Measurements from ENCODE around the gene SERGEF. TPM values are rescaled to one million over a fixed set of nuclear protein-coding genes. Genes with fewer than 3 reads are reported as not detected.

SERGEF gene
- total and polyA plus RNA-seq, 7 experiments from 2014 or later = 35.0 to 93.5 (median 53.7) TPM

DNA sequence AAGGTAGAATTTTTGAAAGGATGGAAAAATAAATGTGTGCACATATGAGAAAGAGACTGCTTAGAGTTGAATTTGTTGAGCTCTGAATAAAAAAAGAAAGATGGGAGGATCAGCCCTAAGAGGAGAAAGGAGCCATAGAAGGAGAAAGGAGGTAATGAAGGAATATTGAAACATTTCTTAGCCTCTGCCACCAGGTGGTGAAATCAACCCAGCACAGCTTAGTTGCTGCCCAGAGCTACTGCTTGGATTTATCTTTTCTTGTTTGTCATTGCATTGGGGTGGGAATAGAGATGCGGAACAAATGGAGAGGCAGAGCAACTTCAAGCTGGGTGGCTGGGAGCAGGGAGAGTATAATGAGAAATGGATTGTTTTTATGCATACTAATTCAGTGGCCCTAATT is 80.4 kb downstream of the SERGEF start:
- Histone ChIP-seq H3K36me3 (ENCODE audit: control insufficient read depth in 2 of 3, insufficient read depth in 3 of 3, low read length in 3 of 3) (peaks cover 0 to 11% (median 0%) of the 10 kb centered on the region in 3 experiments), H3K9me3 (ENCODE audit: control insufficient read depth in 2 of 3, low read length in 3 of 3) (no peaks in the 10 kb centered on the region), H3K27me3 (ENCODE audit: control insufficient read depth in 2 of 2, insufficient read depth in 2 of 2, low read length in 2 of 2) (no peaks in the 10 kb centered on the region), H3K4me3 (ENCODE audit: low read length) (no peak overlapping the region), H3K27ac (ENCODE audit: low read depth, low read length) (no peak overlapping the region), H3K4me1 (ENCODE audit: control insufficient read depth in 2 of 2, insufficient read depth in 2 of 2, low read length in 2 of 2) (no peaks in the 10 kb centered on the region)
- Mint-ChIP-seq H3K36me3 (peaks cover 4 to 68% (median 45%) of the 10 kb centered on the region in 5 donors), H3K4me3 (no peak overlapping the region), H3K27me3 (no peaks in the 10 kb centered on the region), H3K4me1 (peaks cover 0 to 10% (median 0%) of the 10 kb centered on the region in 7 donors), H3K9me3 (peaks cover 0 to 6% (median 3%) of the 10 kb centered on the region in 11 donors), H3K27ac (no peak overlapping the region)
- intact Hi-C loops (cut with micrococcal nuclease) = no loop called here
- ATAC-seq = no peak
- ChIA-PET POLR2A (no interaction called here), CTCF (no interaction called here)
- no peak for DNase-seq

DNA sequence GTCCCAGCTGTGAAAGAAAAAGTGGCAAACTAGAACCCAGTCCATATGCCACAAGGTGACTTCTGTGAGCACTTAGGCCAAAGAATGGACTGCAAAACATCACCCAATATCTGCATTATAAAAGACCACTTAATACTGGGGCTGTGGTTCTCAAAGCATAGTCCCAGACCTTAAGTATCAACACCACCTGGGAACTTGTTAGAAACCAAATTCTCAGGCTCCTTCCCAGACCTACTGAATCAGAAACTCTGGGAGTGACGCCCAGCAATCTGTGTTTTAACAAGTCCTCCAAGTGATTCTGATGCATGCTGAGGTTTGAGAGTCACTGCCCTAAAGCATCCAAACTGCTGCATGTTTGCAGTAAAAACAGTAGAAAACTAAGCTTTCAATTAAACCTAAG is 81.3 kb downstream of the SERGEF start:
- Mint-ChIP-seq H3K27me3 (no peaks in the 10 kb centered on the region), H3K27ac (no peak overlapping the region), H3K36me3 (peaks cover 6 to 72% (median 50%) of the 10 kb centered on the region in 5 donors), H3K9me3 (peaks cover 0 to 6% (median 3%) of the 10 kb centered on the region in 11 donors), H3K4me3 (no peak overlapping the region), H3K4me1 (peaks cover 0 to 10% (median 0%) of the 10 kb centered on the region in 7 donors)
- DNase-seq (no peak), ATAC-seq (no peak)
- ChIA-PET CTCF (no interaction called here), POLR2A (interaction anchor here (0.6 kb wide), 1 partner anchor 82 kb away, joined by 3 read pairs; no protein-coding TSS in a partner anchor)
- H3K27ac ChIP-seq (ENCODE audit: low read depth, low read length) = no peak overlapping the region
- H3K27me3 ChIP-seq (ENCODE audit: control insufficient read depth in 2 of 2, insufficient read depth in 2 of 2, low read length in 2 of 2) = no peaks in the 10 kb centered on the region
- intact Hi-C loops (cut with micrococcal nuclease) = no loop called here
- H3K9me3 ChIP-seq (ENCODE audit: control insufficient read depth in 2 of 3, low read length in 3 of 3) = no peaks in the 10 kb centered on the region
- peaks cover 0 to 20% (median 0%) of the 10 kb centered on the region in 3 experiments for H3K36me3 ChIP-seq (ENCODE audit: control insufficient read depth in 2 of 3, insufficient read depth in 3 of 3, low read length in 3 of 3)
- H3K4me3 ChIP-seq (ENCODE audit: low read length) = no peak overlapping the region
- no peaks in the 10 kb centered on the region for H3K4me1 ChIP-seq (ENCODE audit: control insufficient read depth in 2 of 2, insufficient read depth in 2 of 2, low read length in 2 of 2)

DNA sequence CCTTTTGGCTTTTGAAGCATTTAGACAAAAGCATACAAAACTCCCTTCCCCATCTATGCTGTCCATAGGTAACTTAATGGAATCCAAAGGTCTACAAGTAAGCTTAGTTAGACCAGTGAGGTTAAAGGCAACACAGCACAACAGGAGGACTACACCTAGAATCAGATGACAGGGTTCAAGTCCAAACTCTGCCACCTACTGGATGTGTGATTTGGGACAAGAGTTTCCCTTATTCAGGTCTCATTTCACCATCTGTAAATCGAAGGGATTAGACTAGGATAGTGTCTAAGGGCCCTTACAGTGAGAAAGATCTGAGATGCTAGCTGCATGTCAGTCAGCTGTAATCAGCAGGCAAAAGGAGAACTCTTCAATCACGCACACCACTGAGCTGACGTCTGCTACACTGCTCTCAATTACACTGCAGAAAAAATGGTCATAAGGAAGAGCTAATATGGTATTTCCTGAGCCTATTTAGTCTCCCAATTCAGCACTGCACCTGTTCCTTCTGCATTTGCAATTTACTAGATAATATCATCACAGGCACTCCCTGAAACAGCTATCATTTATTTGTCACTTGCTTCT is 82.2 kb downstream of the SERGEF start:
- no peak for ATAC-seq
- Mint-ChIP-seq H3K4me3 (no peak overlapping the region), H3K27ac (no peak overlapping the region), H3K9me3 (peaks cover 0 to 6% (median 3%) of the 10 kb centered on the region in 11 donors), H3K36me3 (peaks cover 6 to 74% (median 48%) of the 10 kb centered on the region in 5 donors), H3K27me3 (no peaks in the 10 kb centered on the region), H3K4me1 (peaks cover 0 to 10% (median 0%) of the 10 kb centered on the region in 7 donors)
- H3K9me3 ChIP-seq (ENCODE audit: control insufficient read depth in 2 of 3, low read length in 3 of 3) = no peaks in the 10 kb centered on the region
- no peaks in the 10 kb centered on the region for H3K27me3 ChIP-seq (ENCODE audit: control insufficient read depth in 2 of 2, insufficient read depth in 2 of 2, low read length in 2 of 2)
- no peak for DNase-seq
- H3K27ac ChIP-seq (ENCODE audit: low read depth, low read length) = no peak overlapping the region
- H3K36me3 ChIP-seq (ENCODE audit: control insufficient read depth in 2 of 3, insufficient read depth in 3 of 3, low read length in 3 of 3) = peaks cover 0 to 27% (median 0%) of the 10 kb centered on the region in 3 experiments
- POLR2A ChIA-PET = interaction anchor here (0.6 kb wide), 1 partner anchor 83 kb away, joined by 3 read pairs; no protein-coding TSS in a partner anchor
- H3K4me1 ChIP-seq (ENCODE audit: control insufficient read depth in 2 of 2, insufficient read depth in 2 of 2, low read length in 2 of 2) = no peaks in the 10 kb centered on the region
- CTCF ChIA-PET = no interaction called here
- no peak overlapping the region for H3K4me3 ChIP-seq (ENCODE audit: low read length)
- intact Hi-C loops (cut with micrococcal nuclease) = no loop called here

DNA sequence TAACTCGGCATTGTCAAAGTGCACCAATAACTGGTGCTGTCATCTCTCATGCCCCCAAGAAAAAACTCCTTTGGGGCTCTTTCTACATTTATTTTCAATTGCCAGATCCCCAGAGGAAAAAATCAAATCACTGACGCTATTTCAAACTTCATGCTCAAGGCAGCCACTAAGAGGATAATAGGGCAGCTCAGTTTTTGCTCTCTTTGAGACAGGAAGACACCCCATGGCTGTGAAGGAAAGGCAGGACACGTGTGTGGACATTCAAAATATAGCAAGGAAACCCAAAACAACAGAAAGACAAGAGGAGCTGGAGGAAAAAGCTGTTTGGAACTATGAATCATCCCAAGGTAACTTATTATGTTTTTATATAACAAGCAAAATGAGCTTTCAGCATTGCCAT is 83.7 kb downstream of the SERGEF start:
- intact Hi-C loops (cut with micrococcal nuclease) = no loop called here
- POLR2A ChIA-PET = no interaction called here

DNA sequence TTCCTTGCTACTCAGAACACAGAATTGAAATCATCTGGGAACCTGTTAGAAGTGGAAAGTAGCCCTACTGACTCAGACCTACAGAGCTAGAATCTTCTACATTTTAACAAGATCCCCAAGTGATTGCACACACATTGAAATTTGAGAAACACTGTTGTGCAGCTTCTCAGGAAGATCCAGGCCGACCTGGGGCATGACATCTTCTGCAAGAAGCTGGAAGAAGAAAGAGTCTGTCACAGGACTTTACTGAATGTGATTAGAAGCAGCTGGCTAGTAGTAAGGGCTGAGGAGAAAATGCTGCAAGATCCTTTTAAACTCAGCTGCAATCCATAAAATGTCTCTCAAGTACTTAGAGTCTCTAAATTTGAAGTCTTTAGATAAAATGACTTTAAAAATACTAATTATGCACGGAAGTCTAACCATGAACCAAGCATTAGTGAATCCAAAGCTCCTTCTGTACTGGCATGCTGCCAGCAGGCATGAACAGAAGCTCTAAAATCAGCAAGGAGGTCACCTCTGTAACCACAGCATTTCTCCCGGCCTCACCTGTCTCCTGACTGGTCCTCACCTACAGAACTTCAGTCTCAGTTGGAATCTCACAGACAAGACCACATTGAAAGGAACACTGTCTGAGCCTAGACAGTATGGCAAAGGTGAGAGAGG is 85.0 kb downstream of the SERGEF start:
- Histone ChIP-seq H3K27me3 (ENCODE audit: control insufficient read depth in 2 of 2, insufficient read depth in 2 of 2, low read length in 2 of 2) (no peaks in the 10 kb centered on the region), H3K4me1 (ENCODE audit: control insufficient read depth in 2 of 2, insufficient read depth in 2 of 2, low read length in 2 of 2) (no peaks in the 10 kb centered on the region), H3K36me3 (ENCODE audit: control insufficient read depth in 2 of 3, insufficient read depth in 3 of 3, low read length in 3 of 3) (peaks cover 0 to 40% (median 0%) of the 10 kb centered on the region in 3 experiments), H3K9me3 (ENCODE audit: control insufficient read depth in 2 of 3, low read length in 3 of 3) (no peaks in the 10 kb centered on the region), H3K4me3 (ENCODE audit: low read length) (no peak overlapping the region), H3K27ac (ENCODE audit: low read depth, low read length) (no peak overlapping the region)
- peaks cover 12 to 75% (median 38%) of the 10 kb centered on the region in 5 donors for H3K36me3 Mint-ChIP-seq
- H3K27ac Mint-ChIP-seq = no peak overlapping the region
- H3K4me1 Mint-ChIP-seq = peaks cover 0 to 10% (median 3%) of the 10 kb centered on the region in 7 donors
- ATAC-seq (no peak), DNase-seq (no peak)
- peaks cover 0 to 5% (median 3%) of the 10 kb centered on the region in 11 donors for H3K9me3 Mint-ChIP-seq
- ChIA-PET POLR2A (no interaction called here), CTCF (no interaction called here)
- intact Hi-C loops (cut with micrococcal nuclease) = no loop called here
- H3K4me3 Mint-ChIP-seq = no peak overlapping the region
- no peaks in the 10 kb centered on the region for H3K27me3 Mint-ChIP-seq

More for the DNA sequence above, 83.7 kb downstream of the SERGEF start:
- no peak overlapping the region for H3K4me3 ChIP-seq (ENCODE audit: low read length)
- no peaks in the 10 kb centered on the region for H3K27me3 ChIP-seq (ENCODE audit: control insufficient read depth in 2 of 2, insufficient read depth in 2 of 2, low read length in 2 of 2)
- Mint-ChIP-seq H3K27me3 (no peaks in the 10 kb centered on the region), H3K27ac (no peak overlapping the region), H3K9me3 (peaks cover 0 to 6% (median 3%) of the 10 kb centered on the region in 11 donors), H3K4me1 (peaks cover 0 to 10% (median 2%) of the 10 kb centered on the region in 7 donors), H3K36me3 (peaks cover 12 to 69% (median 45%) of the 10 kb centered on the region in 5 donors), H3K4me3 (no peak overlapping the region)
- CTCF ChIA-PET = no interaction called here
- H3K9me3 ChIP-seq (ENCODE audit: control insufficient read depth in 2 of 3, low read length in 3 of 3) = no peaks in the 10 kb centered on the region
- peaks cover 0 to 32% (median 0%) of the 10 kb centered on the region in 3 experiments for H3K36me3 ChIP-seq (ENCODE audit: control insufficient read depth in 2 of 3, insufficient read depth in 3 of 3, low read length in 3 of 3)
- H3K27ac ChIP-seq (ENCODE audit: low read depth, low read length) = no peak overlapping the region
- ATAC-seq (no peak), DNase-seq (no peak)
- H3K4me1 ChIP-seq (ENCODE audit: control insufficient read depth in 2 of 2, insufficient read depth in 2 of 2, low read length in 2 of 2) = no peaks in the 10 kb centered on the region

DNA sequence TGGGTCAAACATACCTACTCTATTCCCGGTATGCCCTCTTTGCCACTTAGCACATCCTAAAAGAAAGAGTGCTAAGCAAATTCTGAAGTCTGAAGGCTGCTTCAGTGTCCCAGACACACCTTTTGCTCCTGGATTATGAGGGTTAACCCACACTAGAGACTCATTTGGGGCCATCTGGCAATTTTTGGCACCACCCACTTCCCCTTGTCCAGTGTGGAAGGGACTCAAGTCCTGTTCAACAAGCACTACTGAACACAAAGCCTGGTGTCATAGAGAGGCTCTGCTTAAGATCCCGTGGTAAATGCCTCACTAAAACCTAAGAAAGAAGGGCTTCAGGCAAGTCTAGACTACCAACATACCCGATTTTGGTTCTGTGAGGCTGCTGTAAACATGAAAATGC is 85.8 kb downstream of the SERGEF start:
- H3K27me3 ChIP-seq (ENCODE audit: control insufficient read depth in 2 of 2, insufficient read depth in 2 of 2, low read length in 2 of 2) = no peaks in the 10 kb centered on the region
- intact Hi-C loops (cut with micrococcal nuclease) = no loop called here
- Mint-ChIP-seq H3K27me3 (no peaks in the 10 kb centered on the region), H3K36me3 (peaks cover 8 to 72% (median 31%) of the 10 kb centered on the region in 5 donors), H3K4me1 (peaks cover 0 to 5% (median 3%) of the 10 kb centered on the region in 7 donors), H3K4me3 (no peak overlapping the region), H3K9me3 (no peaks in the 10 kb centered on the region), H3K27ac (no peak overlapping the region)
- ATAC-seq (no peak), DNase-seq (no peak)
- ChIA-PET CTCF (no interaction called here), POLR2A (no interaction called here)
- no peaks in the 10 kb centered on the region for H3K4me1 ChIP-seq (ENCODE audit: control insufficient read depth in 2 of 2, insufficient read depth in 2 of 2, low read length in 2 of 2)
- peaks cover 0 to 40% (median 0%) of the 10 kb centered on the region in 3 experiments for H3K36me3 ChIP-seq (ENCODE audit: control insufficient read depth in 2 of 3, insufficient read depth in 3 of 3, low read length in 3 of 3)
- no peaks in the 10 kb centered on the region for H3K9me3 ChIP-seq (ENCODE audit: control insufficient read depth in 2 of 3, low read length in 3 of 3)
- no peak overlapping the region for H3K4me3 ChIP-seq (ENCODE audit: low read length)
- no peak overlapping the region for H3K27ac ChIP-seq (ENCODE audit: low read depth, low read length)
